ENCODE results near the gene MAPKBP1. TPM values are rescaled to one million over a fixed set of nuclear protein-coding genes. Genes with fewer than 3 reads are reported as not detected.

MAPKBP1 gene
- total and polyA plus RNA-seq, 2 of the 4 experiments (the other 2 are of a cell fraction), result 12.5 to 15.3 TPM

DNA sequence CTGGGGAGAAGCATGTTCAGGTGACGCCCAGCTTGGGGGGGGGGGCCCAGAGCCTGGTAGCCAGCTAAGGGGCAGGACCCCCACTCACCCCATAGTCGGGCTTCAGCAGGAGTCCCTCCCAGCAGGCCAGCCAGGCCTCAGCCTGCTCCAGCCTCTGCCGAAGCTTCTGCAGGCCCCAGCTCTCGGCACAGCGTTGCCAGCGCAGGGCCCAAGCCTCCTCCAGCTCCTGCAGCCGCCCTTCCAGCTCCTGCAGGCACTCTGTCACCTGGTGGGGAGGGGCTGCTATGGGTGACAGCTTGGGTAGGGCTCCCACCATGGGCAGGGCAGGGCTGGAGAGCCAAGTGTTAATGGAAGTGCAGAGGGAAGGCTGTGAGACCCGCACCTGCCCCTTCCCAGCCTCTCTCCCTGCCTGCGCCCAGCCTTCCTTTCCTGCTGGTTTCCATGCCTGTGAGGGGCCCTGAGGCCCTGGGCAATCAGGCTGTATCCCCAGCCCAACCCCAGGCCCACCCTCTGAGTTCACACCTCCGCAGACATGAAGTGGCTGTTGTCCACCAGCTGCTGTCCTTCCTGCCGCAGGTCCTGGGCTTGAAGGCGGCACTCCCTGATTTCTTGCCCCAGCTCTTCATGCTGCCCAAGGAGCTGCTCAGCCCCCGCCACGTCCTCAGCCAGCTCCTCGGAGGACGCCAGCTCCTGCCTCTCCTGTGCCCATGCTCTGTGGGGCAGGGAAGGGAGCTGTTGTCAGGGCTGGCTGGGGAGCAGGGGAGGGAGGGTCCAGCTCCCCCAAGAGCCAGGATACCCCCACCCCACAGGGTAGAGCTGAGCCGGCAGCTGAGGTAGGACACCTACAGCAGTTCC, 78.7 kb downstream of the MAPKBP1 start (continued):
- no peak for TF ChIP-seq POLR2A (IDR thresholded peaks at IDR 0.05; ENCODE audit: low read depth, low read length)

GRCh38 chr15:41853831-41854230, 79.5 kb downstream of the MAPKBP1 start:
- no peak overlapping the region for H3K18ac ChIP-seq (ENCODE audit: low read depth, low read length)
- H3K56ac ChIP-seq (ENCODE audit: extremely low read depth, insufficient read depth, low read length), result no peak overlapping the region
- H3K27ac ChIP-seq (ENCODE audit: insufficient read depth, low read length), result no peak overlapping the region
- no peaks in the 10 kb centered on the region for H3K4me1 ChIP-seq (ENCODE audit: control insufficient read depth, insufficient read depth, low read length)
- H3K27me3 ChIP-seq (ENCODE audit: control insufficient read depth, insufficient read depth, low read length), result peaks cover 23% of the 10 kb centered on the region; the same call in 1 of the 2 replicates
- no peak overlapping the region for H3K4me2 ChIP-seq (ENCODE audit: low read depth, low read length)
- H2AK5ac ChIP-seq (ENCODE audit: low read depth, low read length), result no peak overlapping the region
- H4K20me1 ChIP-seq (ENCODE audit: insufficient read depth, low read length), result no peaks in the 10 kb centered on the region
- no peak overlapping the region for H3K9ac ChIP-seq (ENCODE audit: low read depth, low read length)
- no peak for DNase-seq
- H3K14ac ChIP-seq (replicated peaks; ENCODE audit: low read depth, low read length), result no peak overlapping the region
- no peak overlapping the region for H2BK5ac ChIP-seq (ENCODE audit: low read depth, low read length, poor library complexity, severe bottlenecking)
- no peak overlapping the region for H4K5ac ChIP-seq (ENCODE audit: low read depth, low read length)
- ChIA-PET CTCF (no interaction called here), POLR2A (ENCODE audit: unreplicated experiment) (no interaction called here)
- no peak overlapping the region for H2BK15ac ChIP-seq (ENCODE audit: low read depth, low read length)
- intact Hi-C loops (cut with micrococcal nuclease), result no loop called here
- H3K36me3 ChIP-seq (ENCODE audit: control insufficient read depth, insufficient read depth, low read length), result no peaks in the 10 kb centered on the region
- no peak overlapping the region for H3K4me3 ChIP-seq (ENCODE audit: insufficient read depth, low read depth, low read length)
- H3K9me1 ChIP-seq (ENCODE audit: insufficient read depth, low read length), result no peaks in the 10 kb centered on the region
- no peaks in the 10 kb centered on the region for H3K79me1 ChIP-seq (ENCODE audit: low read depth in 1 of 2, low read length in 2 of 2)
- no peak overlapping the region for H2AFZ ChIP-seq (replicated peaks; ENCODE audit: low read length, poor library complexity)
- H3K9me3 ChIP-seq (ENCODE audit: control insufficient read depth, insufficient read depth, low read length), result no peaks in the 10 kb centered on the region
- H4K91ac ChIP-seq (ENCODE audit: insufficient read depth, low read depth, low read length), result no peak overlapping the region
- H4K8ac ChIP-seq (ENCODE audit: low read depth in 2 of 2, low read length in 2 of 2), result no peak overlapping the region
- no peak overlapping the region for H3K4ac ChIP-seq (ENCODE audit: low read depth, low read length)
- in situ Hi-C loops (cut with MboI; ENCODE audit: low sequenced_read_pairs), result no loop called here
- no peak overlapping the region for H2BK20ac ChIP-seq (ENCODE audit: low read depth, low read length)
- no peak overlapping the region for H3K23ac ChIP-seq (ENCODE audit: low read depth, low read length)
- no TSS peak for BruUV-seq (replicated peaks)
- H2BK120ac ChIP-seq (ENCODE audit: low read depth, low read length), result no peak overlapping the region
- H2AK9ac ChIP-seq (replicated peaks; ENCODE audit: low read depth, low read length, poor library complexity), result no peak overlapping the region
- no peak for ATAC-seq (ENCODE audit: low read depth)
- WGBS, 2 experiments (ENCODE audit: extremely low coverage in 2 of 2, insufficient read length in 1 of 2), result no CpG with 5 or more reads among the region's 10 CpGs
- dilution Hi-C loops (cut with HindIII; ENCODE audit: low sequenced_read_pairs, unreplicated experiment), result no loop called here
- TF ChIP-seq NFE2L2 (IDR thresholded peaks at IDR 0.05; ENCODE audit: low read depth, low read length) (no peak), POLR2A (IDR thresholded peaks at IDR 0.05; ENCODE audit: low read depth, low read length) (no peak), FOS (IDR thresholded peaks at IDR 0.05; ENCODE audit: low read depth, low read length) (no peak), MAZ (IDR thresholded peaks at IDR 0.05; ENCODE audit: borderline replicate concordance, low read depth, low read length) (no peak), RCOR1 (IDR thresholded peaks at IDR 0.05; ENCODE audit: insufficient replicate concordance, low read length) (no peak), CHD1 (IDR thresholded peaks at IDR 0.05; ENCODE audit: low read depth, low read length) (no peak), RFX5 (IDR thresholded peaks at IDR 0.05; ENCODE audit: low read depth, low read length) (no peak), RAD21 (IDR thresholded peaks at IDR 0.05; ENCODE audit: low read length) (no peak), SMC3 (IDR thresholded peaks at IDR 0.05; ENCODE audit: low read depth, low read length) (no peak), BHLHE40 (IDR thresholded peaks at IDR 0.05; ENCODE audit: low read depth, low read length) (no peak)
- TF ChIP-seq, protein P1, sequence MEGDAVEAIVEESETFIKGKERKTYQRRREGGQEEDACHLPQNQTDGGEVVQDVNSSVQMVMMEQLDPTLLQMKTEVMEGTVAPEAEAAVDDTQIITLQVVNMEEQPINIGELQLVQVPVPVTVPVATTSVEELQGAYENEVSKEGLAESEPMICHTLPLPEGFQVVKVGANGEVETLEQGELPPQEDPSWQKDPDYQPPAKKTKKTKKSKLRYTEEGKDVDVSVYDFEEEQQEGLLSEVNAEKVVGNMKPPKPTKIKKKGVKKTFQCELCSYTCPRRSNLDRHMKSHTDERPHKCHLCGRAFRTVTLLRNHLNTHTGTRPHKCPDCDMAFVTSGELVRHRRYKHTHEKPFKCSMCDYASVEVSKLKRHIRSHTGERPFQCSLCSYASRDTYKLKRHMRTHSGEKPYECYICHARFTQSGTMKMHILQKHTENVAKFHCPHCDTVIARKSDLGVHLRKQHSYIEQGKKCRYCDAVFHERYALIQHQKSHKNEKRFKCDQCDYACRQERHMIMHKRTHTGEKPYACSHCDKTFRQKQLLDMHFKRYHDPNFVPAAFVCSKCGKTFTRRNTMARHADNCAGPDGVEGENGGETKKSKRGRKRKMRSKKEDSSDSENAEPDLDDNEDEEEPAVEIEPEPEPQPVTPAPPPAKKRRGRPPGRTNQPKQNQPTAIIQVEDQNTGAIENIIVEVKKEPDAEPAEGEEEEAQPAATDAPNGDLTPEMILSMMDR (conservative IDR thresholded peaks at IDR 0.05; ENCODE audit: low read depth, low read length), result no peak
- TF ChIP-seq, protein P2, sequence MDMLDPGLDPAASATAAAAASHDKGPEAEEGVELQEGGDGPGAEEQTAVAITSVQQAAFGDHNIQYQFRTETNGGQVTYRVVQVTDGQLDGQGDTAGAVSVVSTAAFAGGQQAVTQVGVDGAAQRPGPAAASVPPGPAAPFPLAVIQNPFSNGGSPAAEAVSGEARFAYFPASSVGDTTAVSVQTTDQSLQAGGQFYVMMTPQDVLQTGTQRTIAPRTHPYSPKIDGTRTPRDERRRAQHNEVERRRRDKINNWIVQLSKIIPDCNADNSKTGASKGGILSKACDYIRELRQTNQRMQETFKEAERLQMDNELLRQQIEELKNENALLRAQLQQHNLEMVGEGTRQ (IDR thresholded peaks at IDR 0.05; ENCODE audit: low read depth, low read length), result no peak
- TF ChIP-seq, protein P3, sequence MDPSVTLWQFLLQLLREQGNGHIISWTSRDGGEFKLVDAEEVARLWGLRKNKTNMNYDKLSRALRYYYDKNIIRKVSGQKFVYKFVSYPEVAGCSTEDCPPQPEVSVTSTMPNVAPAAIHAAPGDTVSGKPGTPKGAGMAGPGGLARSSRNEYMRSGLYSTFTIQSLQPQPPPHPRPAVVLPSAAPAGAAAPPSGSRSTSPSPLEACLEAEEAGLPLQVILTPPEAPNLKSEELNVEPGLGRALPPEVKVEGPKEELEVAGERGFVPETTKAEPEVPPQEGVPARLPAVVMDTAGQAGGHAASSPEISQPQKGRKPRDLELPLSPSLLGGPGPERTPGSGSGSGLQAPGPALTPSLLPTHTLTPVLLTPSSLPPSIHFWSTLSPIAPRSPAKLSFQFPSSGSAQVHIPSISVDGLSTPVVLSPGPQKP (IDR thresholded peaks at IDR 0.05; ENCODE audit: borderline replicate concordance, low read depth, low read length), result no peak
